SK-N-SH treated with all-trans-retinoic acid at 6 μM for 48 hours (cell line): ENCODE results near the gene TMEM132C.

Experiments
- GLIS3 ChIP-seq: fragments of 250-450 bp; sonication (Bioruptor Pico); IDR thresholded peaks from 2 replicates; pipeline ENCODE4 v1.5.0; 2020; ENCODE audit warnings: mild to moderate bottlenecking, moderate library complexity
- TF ChIP-seq, protein P1 (sequence below): fragments of 250-450 bp; sonication (Bioruptor Pico); IDR thresholded peaks from 2 replicates; pipeline ENCODE4 v1.8.0; 2020; ENCODE audit warnings: mild to moderate bottlenecking, moderate library complexity, borderline replicate concordance

DNA sequence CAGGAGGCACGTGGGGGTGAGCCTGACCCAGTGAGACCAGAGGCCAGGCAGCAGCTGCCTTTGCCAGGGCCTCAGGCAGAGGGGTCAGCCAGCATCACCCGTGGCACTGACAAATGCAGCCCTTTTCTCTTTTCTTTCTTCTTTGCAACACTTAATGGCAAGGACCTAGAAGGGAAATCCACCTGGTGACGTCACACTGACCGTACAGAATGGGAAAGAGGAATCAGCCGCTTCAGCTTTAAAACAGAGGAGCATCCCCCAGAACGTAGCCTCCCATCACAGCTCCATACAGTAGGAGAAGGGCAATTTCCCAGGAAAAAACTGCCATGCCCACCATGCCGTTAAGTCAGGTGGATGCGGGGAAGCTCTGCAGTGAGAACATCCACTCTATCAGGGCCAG, 328.6 kb downstream of the TMEM132C start:
- no peak for TF ChIP-seq GLIS3 (CRISPR knock-in tag)
- TF ChIP-seq, protein P1, sequence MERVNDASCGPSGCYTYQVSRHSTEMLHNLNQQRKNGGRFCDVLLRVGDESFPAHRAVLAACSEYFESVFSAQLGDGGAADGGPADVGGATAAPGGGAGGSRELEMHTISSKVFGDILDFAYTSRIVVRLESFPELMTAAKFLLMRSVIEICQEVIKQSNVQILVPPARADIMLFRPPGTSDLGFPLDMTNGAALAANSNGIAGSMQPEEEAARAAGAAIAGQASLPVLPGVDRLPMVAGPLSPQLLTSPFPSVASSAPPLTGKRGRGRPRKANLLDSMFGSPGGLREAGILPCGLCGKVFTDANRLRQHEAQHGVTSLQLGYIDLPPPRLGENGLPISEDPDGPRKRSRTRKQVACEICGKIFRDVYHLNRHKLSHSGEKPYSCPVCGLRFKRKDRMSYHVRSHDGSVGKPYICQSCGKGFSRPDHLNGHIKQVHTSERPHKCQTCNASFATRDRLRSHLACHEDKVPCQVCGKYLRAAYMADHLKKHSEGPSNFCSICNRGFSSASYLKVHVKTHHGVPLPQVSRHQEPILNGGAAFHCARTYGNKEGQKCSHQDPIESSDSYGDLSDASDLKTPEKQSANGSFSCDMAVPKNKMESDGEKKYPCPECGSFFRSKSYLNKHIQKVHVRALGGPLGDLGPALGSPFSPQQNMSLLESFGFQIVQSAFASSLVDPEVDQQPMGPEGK (CRISPR knock-in tag) = no peak
